ENCODE data around the gene HIPK2. TPM values are rescaled to one million over a fixed set of nuclear protein-coding genes. Genes with fewer than 3 reads are reported as not detected.

HIPK2 gene
- polyA plus RNA-seq, 3 donors, result 1.6 to 12.1 (median 3.0) TPM

GRCh38 chr7:139733751-139734150, 44.0 kb downstream of the HIPK2 start:
- no peak overlapping the region for H3K9ac ChIP-seq (ENCODE audit: insufficient read depth, low read length, poor library complexity, severe bottlenecking)
- H3K27me3 ChIP-seq (ENCODE audit: control insufficient read depth in 2 of 2, insufficient read depth in 2 of 2, low read length in 2 of 2), result no peaks in the 10 kb centered on the region
- Mint-ChIP-seq H3K36me3 (peaks cover 40 to 51% of the 10 kb centered on the region in 2 donors), H3K27me3 (ENCODE audit: low read depth in 3 of 3) (peaks cover 0 to 3% (median 0%) of the 10 kb centered on the region in 3 donors), H3K9me3 (peaks cover 0 to 8% (median 4%) of the 10 kb centered on the region in 7 donors), H3K4me3 (no peak overlapping the region), H3K27ac (peak overlapping the region in 1 of 7 donors; percentile 32), H3K4me1 (peaks cover 83% of the 10 kb centered on the region)
- peaks cover 14% of the 10 kb centered on the region for H4K20me1 ChIP-seq (ENCODE audit: insufficient read depth, low read length)
- 86% methylated on average over 5 of the region's 7 CpGs for WGBS (ENCODE audit: insufficient coverage)
- TF ChIP-seq CTCF (IDR thresholded peaks at IDR 0.05), result no peak
- H3K9me3 ChIP-seq (replicated peaks in 1 of 2; ENCODE audit: control insufficient read depth in 1 of 2, insufficient read depth in 1 of 2, low read length in 2 of 2), result no peaks in the 10 kb centered on the region
- no peak overlapping the region for H3K4me2 ChIP-seq (replicated peaks; ENCODE audit: extremely low read depth, low read length, poor library complexity, severe bottlenecking)
- H3K4me1 ChIP-seq (ENCODE audit: control insufficient read depth in 1 of 2, insufficient read depth in 2 of 2, low read length in 2 of 2), result peaks cover 55 to 77% of the 10 kb centered on the region in 2 donors
- H3K27ac ChIP-seq (ENCODE audit: low read depth in 1 of 2, low read length in 2 of 2), result peak overlapping the region in 1 of 2 donors; percentile 17
- peaks cover 94% of the 10 kb centered on the region for H3K79me2 ChIP-seq (ENCODE audit: insufficient read depth, low read length)
- intact Hi-C loops (cut with micrococcal nuclease), result loop anchor here in 1 of 2 donors (10.0 kb wide), 1 partner anchor 89 kb away; no protein-coding TSS in a partner anchor
- H2AFZ ChIP-seq (ENCODE audit: insufficient read depth, low read depth, low read length, poor library complexity, severe bottlenecking), result no peak overlapping the region
- no peak overlapping the region for H3K4me3 ChIP-seq (replicated peaks in 1 of 3; ENCODE audit: low read depth in 2 of 3, low read length in 3 of 3)
- peaks cover 0 to 13% of the 10 kb centered on the region in 2 donors for H3K36me3 ChIP-seq (replicated peaks in 1 of 2; ENCODE audit: control insufficient read depth in 1 of 2, insufficient read depth in 2 of 2, low read length in 2 of 2)
- DNase-seq, result no peak

GRCh38 chr7:139732471-139733167, 45.2 kb downstream of the HIPK2 start:
- peak overlapping the region; percentile 16 to 48 for H3K4me3 Mint-ChIP-seq
- peak overlapping the region; percentile 88 to 93 for H3K27ac ChIP-seq (ENCODE audit: low read depth in 1 of 2, low read length in 2 of 2)
- peaks cover 0 to 8% (median 4%) of the 10 kb centered on the region in 7 donors for H3K9me3 Mint-ChIP-seq
- peaks cover 10% of the 10 kb centered on the region for H4K20me1 ChIP-seq (ENCODE audit: insufficient read depth, low read length)
- intact Hi-C loops (cut with micrococcal nuclease), result loop anchor here in 1 of 2 donors (10.0 kb wide), 1 partner anchor 88 kb away; no protein-coding TSS in a partner anchor
- no peak for TF ChIP-seq CTCF (IDR thresholded peaks at IDR 0.05)
- H3K27me3 ChIP-seq (ENCODE audit: control insufficient read depth in 2 of 2, insufficient read depth in 2 of 2, low read length in 2 of 2), result no peaks in the 10 kb centered on the region
- no peak overlapping the region for H2AFZ ChIP-seq (ENCODE audit: insufficient read depth, low read depth, low read length, poor library complexity, severe bottlenecking)
- H3K27ac Mint-ChIP-seq, result peak overlapping the region; percentile 89 to 100 (median 99)
- peaks cover 81% of the 10 kb centered on the region for H3K4me1 Mint-ChIP-seq
- peak overlapping the region; percentile 35 for H3K4me2 ChIP-seq (replicated peaks; ENCODE audit: extremely low read depth, low read length, poor library complexity, severe bottlenecking)
- H3K36me3 ChIP-seq (replicated peaks in 1 of 2; ENCODE audit: control insufficient read depth in 1 of 2, insufficient read depth in 2 of 2, low read length in 2 of 2), result peaks cover 0 to 13% of the 10 kb centered on the region in 2 donors
- H3K4me3 ChIP-seq (replicated peaks in 1 of 3; ENCODE audit: low read depth in 2 of 3, low read length in 3 of 3), result no peak overlapping the region
- no CpG with 5 or more reads among the region's 2 CpGs for WGBS (ENCODE audit: insufficient coverage)
- H3K27me3 Mint-ChIP-seq (ENCODE audit: low read depth in 3 of 3), result peaks cover 0 to 3% (median 0%) of the 10 kb centered on the region in 3 donors
- peaks cover 60 to 79% of the 10 kb centered on the region in 2 donors for H3K4me1 ChIP-seq (ENCODE audit: control insufficient read depth in 1 of 2, insufficient read depth in 2 of 2, low read length in 2 of 2)
- no peaks in the 10 kb centered on the region for H3K9me3 ChIP-seq (replicated peaks in 1 of 2; ENCODE audit: control insufficient read depth in 1 of 2, insufficient read depth in 1 of 2, low read length in 2 of 2)
- peaks cover 94% of the 10 kb centered on the region for H3K79me2 ChIP-seq (ENCODE audit: insufficient read depth, low read length)
- H3K36me3 Mint-ChIP-seq, result peaks cover 38 to 45% of the 10 kb centered on the region in 2 donors
- DNase-seq, result no peak
- H3K9ac ChIP-seq (ENCODE audit: insufficient read depth, low read length, poor library complexity, severe bottlenecking), result no peak overlapping the region

Measured in CD14-positive monocyte (primary cell).